H9 (cell line): ENCODE measurements around the gene ATG2A. TPM values are rescaled to one million over a fixed set of nuclear protein-coding genes. Genes with fewer than 3 reads are reported as not detected.

Source experiments
- DNase-seq: peaks from one replicate; pipeline ENCODE4 v3.0.0-alpha.2; 2017
- H2AFZ ChIP-seq: one replicate; pipeline ENCODE4 v1.6.1; 2013; ENCODE audit warnings: mild to moderate bottlenecking, low read length, control low read depth, moderate library complexity
- H2AK5ac ChIP-seq: 2 replicates; pipeline ENCODE4 v1.6.1; 2013; ENCODE audit warnings: low read length, control low read depth, mixed read lengths; ENCODE audit not compliant: insufficient read length
- H2BK120ac ChIP-seq: one replicate; pipeline ENCODE4 v1.6.1; 2013; ENCODE audit warnings: low read depth, mild to moderate bottlenecking, low read length, control low read depth, inconsistent platforms; ENCODE audit not compliant: poor library complexity, severe bottlenecking
- H2BK12ac ChIP-seq: 2 replicates; pipeline ENCODE4 v1.6.1; 2013; ENCODE audit warnings: low read length, control low read depth, mixed read lengths, low read depth; ENCODE audit not compliant: insufficient read length
- H2BK15ac ChIP-seq: 2 replicates; pipeline ENCODE4 v1.6.1; 2013; ENCODE audit warnings: low read depth, low read length, control low read depth
- H2BK20ac ChIP-seq: one replicate; pipeline ENCODE4 v1.6.1; 2013; ENCODE audit warnings: low read depth, mild to moderate bottlenecking, low read length, control low read depth, inconsistent platforms; ENCODE audit not compliant: poor library complexity, severe bottlenecking
- H2BK5ac ChIP-seq: 2 replicates; pipeline ENCODE4 v1.6.1; 2013; ENCODE audit warnings: low read length, control low read depth, mixed read lengths; ENCODE audit not compliant: insufficient read length
- H3K14ac ChIP-seq: 2 replicates; pipeline ENCODE4 v1.6.1; 2013; ENCODE audit warnings: low read length, control low read depth; ENCODE audit not compliant: insufficient read depth
- H3K18ac ChIP-seq: 2 replicates; pipeline ENCODE4 v1.6.1; 2013; ENCODE audit warnings: low read depth, mild to moderate bottlenecking, mixed read lengths, low read length, control low read depth; ENCODE audit not compliant: insufficient read length
- H3K23ac ChIP-seq: 2 replicates; pipeline ENCODE4 v1.6.1; 2013; ENCODE audit warnings: low read length, control low read depth, mixed read lengths, low read depth; ENCODE audit not compliant: insufficient read length
- H3K23me2 ChIP-seq: 2 replicates; pipeline ENCODE4 v1.6.1; 2013; ENCODE audit warnings: low read depth, mild to moderate bottlenecking, mixed read lengths, low read length, control low read depth; ENCODE audit not compliant: insufficient read length, poor library complexity, severe bottlenecking
- H3K27ac ChIP-seq: 2 replicates; pipeline ENCODE4 v1.5.1; 2013; ENCODE audit warnings: low read length, control low read depth, mixed read lengths, low read depth; ENCODE audit not compliant: insufficient read length
- H3K27me3 ChIP-seq: 2 replicates; pipeline ENCODE4 v1.6.1; 2013; ENCODE audit warnings: low read length, control low read depth, inconsistent platforms; ENCODE audit not compliant: insufficient read depth
- H3K4ac ChIP-seq: 2 replicates; pipeline ENCODE4 v1.6.1; 2013; ENCODE audit warnings: low read depth, mild to moderate bottlenecking, control low read depth, inconsistent platforms, low read length, moderate library complexity
- H3K4me1 ChIP-seq: 2 replicates; pipeline ENCODE4 v1.6.1; 2013; ENCODE audit warnings: low read length, control low read depth, inconsistent platforms; ENCODE audit not compliant: insufficient read depth
- H3K4me2 ChIP-seq: 2 replicates; pipeline ENCODE4 v1.6.1; 2013; ENCODE audit warnings: low read length, control low read depth, mixed read lengths; ENCODE audit not compliant: insufficient read length, insufficient read depth
- H3K56ac ChIP-seq: 2 replicates; pipeline ENCODE4 v1.6.1; 2013; ENCODE audit warnings: low read depth, mild to moderate bottlenecking, mixed read lengths, low read length, control low read depth; ENCODE audit not compliant: insufficient read length
- H3K79me1 ChIP-seq: 2 replicates; pipeline ENCODE4 v1.6.1; 2013; ENCODE audit warnings: low read depth, mild to moderate bottlenecking, moderate library complexity, low read length, control low read depth, inconsistent platforms; ENCODE audit not compliant: insufficient read depth, poor library complexity, severe bottlenecking
- H3K79me2 ChIP-seq: 2 replicates; pipeline ENCODE4 v1.6.1; 2013; ENCODE audit warnings: low read length, control low read depth, inconsistent platforms; ENCODE audit not compliant: insufficient read depth
- H3K9ac ChIP-seq: 2 replicates; pipeline ENCODE4 v1.6.1; 2013; ENCODE audit warnings: low read length, control low read depth, mixed read lengths; ENCODE audit not compliant: insufficient read length; ENCODE audit errors: extremely low read depth
- H3K9me3 ChIP-seq: one replicate; pipeline ENCODE4 v1.6.1; 2013; ENCODE audit warnings: low read depth, low read length, inconsistent platforms; ENCODE audit not compliant: control insufficient read depth
- H3T11ph ChIP-seq: one replicate; pipeline ENCODE4 v1.6.1; 2013; ENCODE audit warnings: mild to moderate bottlenecking, low read length, control low read depth, inconsistent platforms
- H4K20me1 ChIP-seq: one replicate; pipeline ENCODE4 v1.6.1; 2013; ENCODE audit not compliant: control insufficient read depth, insufficient read length, insufficient read depth
- H4K5ac ChIP-seq: 2 replicates; pipeline ENCODE4 v1.6.1; 2013; ENCODE audit warnings: low read depth, mild to moderate bottlenecking, mixed read lengths, low read length, control low read depth; ENCODE audit not compliant: insufficient read length
- H4K8ac ChIP-seq: replicated peaks from 2 replicates; pipeline ENCODE4 v1.6.1; 2013; ENCODE audit warnings: low read length, control low read depth, mixed read lengths, low read depth; ENCODE audit not compliant: insufficient read length
- H4K91ac ChIP-seq: 2 replicates; pipeline ENCODE4 v1.6.1; 2013; ENCODE audit warnings: low read depth, mild to moderate bottlenecking, moderate library complexity, mixed read lengths, low read length, control low read depth; ENCODE audit not compliant: insufficient read length
- H3K27ac Mint-ChIP-seq, 3 experiments: 2 replicates in 2 of 3; 3 replicates in 1 of 3; pipeline ENCODE4 v1.8.0; 2020 to 2021; ENCODE audit warnings: mixed read lengths in 3 of 3, mild to moderate bottlenecking in 1 of 3, moderate library complexity in 1 of 3
- H3K27me3 Mint-ChIP-seq: 2 replicates; pipeline ENCODE4 v1.8.0; 2021; ENCODE audit warnings: low read depth, mild to moderate bottlenecking, moderate library complexity, mixed read lengths
- H3K36me3 Mint-ChIP-seq, 3 experiments: 2 replicates in 2 of 3; 3 replicates in 1 of 3; pipeline ENCODE4 v1.8.0; 2020 to 2021; ENCODE audit warnings: low read depth in 3 of 3, mixed read lengths in 3 of 3; ENCODE audit not compliant: insufficient read depth in 1 of 3
- H3K4me1 Mint-ChIP-seq, 2 experiments: 2 replicates each; pipeline ENCODE4 v1.8.0; 2020; ENCODE audit warnings: mixed read lengths in 2 of 2
- H3K4me3 Mint-ChIP-seq, 2 experiments: 2 replicates in 1 of 2; 3 replicates in 1 of 2; pipeline ENCODE4 v1.8.0; 2020 to 2021; ENCODE audit warnings: mild to moderate bottlenecking in 2 of 2, mixed read lengths in 2 of 2, moderate library complexity in 1 of 2
- H3K9me3 Mint-ChIP-seq, 2 experiments: 2 replicates in 1 of 2; 3 replicates in 1 of 2; pipeline ENCODE4 v1.8.0; 2020; ENCODE audit warnings: mild to moderate bottlenecking in 2 of 2, mixed read lengths in 2 of 2, moderate library complexity in 1 of 2
- WGBS: extraction: QIAGEN DNeasy Blood & Tissue Kit; methylation state at CpG from one replicate; pipeline ENCODE4 v1.1.7; 2013; ENCODE audit warnings: missing lambda C conversion rate, low lambda C conversion rate, mixed read lengths; ENCODE audit not compliant: insufficient read length; ENCODE audit errors: extremely low coverage; 5-methylcytosine and 5-hydroxymethylcytosine counted together
- total RNA-seq: library from RNA; stranded (reverse); gene quantifications from 2 replicates; pipeline ENCODE4 v1.2.1, GENCODE V29; 2021
- TF ChIP-seq, protein P1 (sequence below): fragments of 200-600 bp; sonication (generic); conservative IDR thresholded peaks from 3 replicates; pipeline ENCODE4 v1.8.0; 2021; ENCODE audit warnings: antibody characterized with exemption, mild to moderate bottlenecking

Gene ATG2A
- total RNA-seq, 1 experiment from 2014 or later: 21.3 TPM

DNA sequence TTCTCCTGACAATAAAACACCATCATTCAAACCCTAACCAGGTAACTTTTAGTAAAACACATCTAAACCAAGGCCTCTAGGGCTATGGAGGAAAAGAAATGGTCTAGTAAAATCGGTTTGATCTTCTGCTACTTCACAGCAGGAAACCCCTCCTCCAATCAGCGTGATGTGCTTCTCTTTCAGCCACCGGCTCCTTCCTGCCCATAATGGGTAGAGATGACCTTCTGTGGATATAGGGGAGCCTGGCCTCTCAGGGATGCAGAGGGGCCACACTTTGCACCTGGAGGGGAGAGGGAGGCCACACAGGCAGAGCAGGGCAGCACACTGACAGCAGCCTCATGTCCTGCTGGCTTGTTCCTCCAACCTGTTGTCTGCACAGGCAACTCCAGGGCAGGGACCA is 45.5 kb downstream of the ATG2A start:
- Histone ChIP-seq H3K27me3 (no peaks in the 10 kb centered on the region), H4K91ac (no peak overlapping the region), H2AK5ac (no peak overlapping the region), H2BK20ac (no peak overlapping the region), H2BK120ac (no peak overlapping the region), H3K4ac (no peak overlapping the region), H3K79me2 (no peaks in the 10 kb centered on the region), H2BK15ac (no peak overlapping the region), H3K9ac (no peak overlapping the region), H3K27ac (no peak overlapping the region), H4K5ac (no peak overlapping the region), H3K23ac (no peak overlapping the region), H2BK12ac (no peak overlapping the region), H3T11ph (no peak overlapping the region), H2BK5ac (no peak overlapping the region), H4K20me1 (no peaks in the 10 kb centered on the region), H4K8ac (no peak overlapping the region), H3K56ac (no peak overlapping the region), H3K79me1 (no peaks in the 10 kb centered on the region), H3K14ac (no peak overlapping the region), H3K23me2 (no peaks in the 10 kb centered on the region), H2AFZ (no peak overlapping the region), H3K4me1 (no peaks in the 10 kb centered on the region), H3K18ac (no peak overlapping the region), H3K4me2 (no peak overlapping the region), H3K9me3 (no peaks in the 10 kb centered on the region)
- Mint-ChIP-seq H3K27ac (0 out of 7 replicates have a peak overlapping the region, but pooled peaks of 1 of the 3 experiments have one; percentile 58), H3K36me3 (peaks cover 4 to 14% (median 8%) of the 10 kb centered on the region in 3 experiments; a peak in 6 of 7 replicates), H3K4me1 (peaks cover 0 to 4% of the 10 kb centered on the region in 2 experiments; a peak in 2 of 4 replicates), H3K9me3 (no peaks in the 10 kb centered on the region), H3K27me3 (no peaks in the 10 kb centered on the region), H3K4me3 (no peak overlapping the region)
- TF ChIP-seq, protein P1, sequence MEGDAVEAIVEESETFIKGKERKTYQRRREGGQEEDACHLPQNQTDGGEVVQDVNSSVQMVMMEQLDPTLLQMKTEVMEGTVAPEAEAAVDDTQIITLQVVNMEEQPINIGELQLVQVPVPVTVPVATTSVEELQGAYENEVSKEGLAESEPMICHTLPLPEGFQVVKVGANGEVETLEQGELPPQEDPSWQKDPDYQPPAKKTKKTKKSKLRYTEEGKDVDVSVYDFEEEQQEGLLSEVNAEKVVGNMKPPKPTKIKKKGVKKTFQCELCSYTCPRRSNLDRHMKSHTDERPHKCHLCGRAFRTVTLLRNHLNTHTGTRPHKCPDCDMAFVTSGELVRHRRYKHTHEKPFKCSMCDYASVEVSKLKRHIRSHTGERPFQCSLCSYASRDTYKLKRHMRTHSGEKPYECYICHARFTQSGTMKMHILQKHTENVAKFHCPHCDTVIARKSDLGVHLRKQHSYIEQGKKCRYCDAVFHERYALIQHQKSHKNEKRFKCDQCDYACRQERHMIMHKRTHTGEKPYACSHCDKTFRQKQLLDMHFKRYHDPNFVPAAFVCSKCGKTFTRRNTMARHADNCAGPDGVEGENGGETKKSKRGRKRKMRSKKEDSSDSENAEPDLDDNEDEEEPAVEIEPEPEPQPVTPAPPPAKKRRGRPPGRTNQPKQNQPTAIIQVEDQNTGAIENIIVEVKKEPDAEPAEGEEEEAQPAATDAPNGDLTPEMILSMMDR: no peak
- DNase-seq: no peak
- WGBS: no CpG with 5 or more reads among the region's 3 CpGs
